GM12891 (cell line): ENCODE data around the gene CRAMP1.

ENCODE experiments used
- PAX5 ChIP-seq: IDR thresholded peaks from 2 replicates; pipeline ENCODE4 v1.6.1; 2011; ENCODE audit warnings: low read length, moderate library complexity, mild to moderate bottlenecking; ENCODE audit not compliant: insufficient read depth, severe bottlenecking
- POLR2A ChIP-seq: IDR thresholded peaks from 2 replicates; pipeline ENCODE4 v1.6.1; 2011; ENCODE audit warnings: low read depth, low read length, control low read depth
- POLR2AphosphoS5 ChIP-seq: IDR thresholded peaks from 2 replicates; pipeline ENCODE4 v1.6.1; 2011; ENCODE audit warnings: low read depth, low read length, control low read depth
- SPI1 ChIP-seq: IDR thresholded peaks from 2 replicates; pipeline ENCODE4 v1.6.1; 2011; ENCODE audit warnings: low read depth, low read length, control low read depth
- TAF1 ChIP-seq: IDR thresholded peaks from 2 replicates; pipeline ENCODE4 v1.6.1; 2011; ENCODE audit warnings: low read depth, low read length, control low read depth

DNA sequence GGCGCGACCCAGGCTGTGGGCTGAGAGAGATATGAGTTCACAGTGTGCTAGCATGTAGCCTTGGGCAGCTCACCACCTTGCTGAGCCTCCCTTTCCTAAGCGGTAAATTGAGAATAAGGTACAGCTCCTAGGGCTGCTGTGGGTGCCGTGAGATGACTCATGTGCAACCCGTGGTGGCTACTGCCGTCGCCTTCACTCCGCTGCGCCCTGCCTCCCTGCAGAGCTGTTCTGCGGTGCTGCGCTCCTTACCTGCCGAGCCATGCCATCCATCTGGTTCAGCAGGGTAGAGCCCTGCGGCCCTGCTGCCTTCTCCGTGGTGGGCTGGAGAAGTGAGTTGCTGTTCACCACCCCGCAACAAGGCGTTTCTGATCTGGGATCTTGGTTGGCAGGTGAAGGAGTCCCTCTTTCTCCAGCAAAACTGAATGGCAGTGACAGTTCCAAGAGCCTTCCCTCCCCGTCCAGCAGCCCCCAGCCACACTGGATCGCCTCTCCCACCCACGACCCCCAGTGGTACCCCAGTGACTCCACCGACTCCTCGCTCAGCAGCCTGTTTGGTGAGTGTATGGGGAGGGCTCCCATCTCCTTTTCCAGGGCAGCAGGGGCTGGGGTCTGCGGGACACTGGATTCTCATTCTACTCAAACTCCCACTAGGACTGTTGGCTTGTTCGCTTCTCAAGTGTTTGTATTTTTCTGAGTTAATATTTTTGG is 56.6 kb downstream of the CRAMP1 start:
- TF ChIP-seq POLR2AphosphoS5 (no peak), POLR2A (no peak), TAF1 (no peak), PAX5 (no peak), SPI1 (no peak)
